ENCODE data around the gene CPNE8.

The CPNE8 gene

GRCh38 chr12:38884666-38885065 lies 20.7 kb downstream of the CPNE8 start:
- no peaks in the 10 kb centered on the region for H3K4me1 ChIP-seq (ENCODE audit: insufficient read depth, insufficient read length)
- TF ChIP-seq YY1 (IDR thresholded peaks at IDR 0.05; ENCODE audit: insufficient read depth, insufficient read length) (no peak), ZNF274 (IDR thresholded peaks at IDR 0.05; ENCODE audit: low read depth, low read length) (no peak), SUZ12 (IDR thresholded peaks at IDR 0.05; ENCODE audit: extremely low read depth, insufficient read depth, insufficient read length) (no peak)
- DNase-seq (ENCODE audit: low read depth, low spot score), result no peak

GRCh38 chr12:38883629-38884134 lies 21.7 kb downstream of the CPNE8 start:
- H3K4me1 ChIP-seq (ENCODE audit: insufficient read depth, insufficient read length), result no peaks in the 10 kb centered on the region
- DNase-seq (ENCODE audit: low read depth, low spot score), result no peak
- no peak overlapping the region for H3K9ac ChIP-seq (ENCODE audit: insufficient read length, low read depth)
- H3K27me3 ChIP-seq (ENCODE audit: insufficient read depth, insufficient read length), result no peaks in the 10 kb centered on the region
- no peaks in the 10 kb centered on the region for H3K36me3 ChIP-seq (ENCODE audit: insufficient read depth, insufficient read length, low read length)
- no peak for TF ChIP-seq SUZ12 (IDR thresholded peaks at IDR 0.05; ENCODE audit: extremely low read depth, insufficient read depth, insufficient read length)
- TF ChIP-seq ZNF274 (IDR thresholded peaks at IDR 0.05; ENCODE audit: low read depth, low read length), result no peak
- no peak for TF ChIP-seq YY1 (IDR thresholded peaks at IDR 0.05; ENCODE audit: insufficient read depth, insufficient read length)
- peaks cover 14% of the 10 kb centered on the region for H3K9me3 ChIP-seq (ENCODE audit: insufficient read depth, low read length)
- no peak overlapping the region for H3K4me3 ChIP-seq (ENCODE audit: insufficient read length, low read depth)

More at GRCh38 chr12:38884666-38885065, 20.7 kb downstream of the CPNE8 start:
- Histone ChIP-seq H3K9me3 (ENCODE audit: insufficient read depth, low read length) (peaks cover 4% of the 10 kb centered on the region; the same call in 1 of the 2 replicates), H3K9ac (ENCODE audit: insufficient read length, low read depth) (no peak overlapping the region), H3K4me3 (ENCODE audit: insufficient read length, low read depth) (no peak overlapping the region), H3K27me3 (ENCODE audit: insufficient read depth, insufficient read length) (no peaks in the 10 kb centered on the region), H3K36me3 (ENCODE audit: insufficient read depth, insufficient read length, low read length) (no peaks in the 10 kb centered on the region)

- DNase-seq (ENCODE audit: low read depth, low spot score), result no peak
- Histone ChIP-seq H3K36me3 (ENCODE audit: insufficient read depth, insufficient read length, low read length) (no peaks in the 10 kb centered on the region), H3K4me1 (ENCODE audit: insufficient read depth, insufficient read length) (no peaks in the 10 kb centered on the region), H3K4me3 (ENCODE audit: insufficient read length, low read depth) (no peak overlapping the region), H3K9ac (ENCODE audit: insufficient read length, low read depth) (no peak overlapping the region), H3K27me3 (ENCODE audit: insufficient read depth, insufficient read length) (no peaks in the 10 kb centered on the region), H3K9me3 (ENCODE audit: insufficient read depth, low read length) (peaks cover 14% of the 10 kb centered on the region)
- TF ChIP-seq SUZ12 (IDR thresholded peaks at IDR 0.05; ENCODE audit: extremely low read depth, insufficient read depth, insufficient read length) (no peak), ZNF274 (IDR thresholded peaks at IDR 0.05; ENCODE audit: low read depth, low read length) (no peak), YY1 (IDR thresholded peaks at IDR 0.05; ENCODE audit: insufficient read depth, insufficient read length) (no peak)
Observed at GRCh38 chr12:38880288-38880687, 25.1 kb downstream of the CPNE8 start.

- no peaks in the 10 kb centered on the region for H3K27me3 ChIP-seq (ENCODE audit: insufficient read depth, insufficient read length)
- no peak for DNase-seq (ENCODE audit: low read depth, low spot score)
- H3K9me3 ChIP-seq (ENCODE audit: insufficient read depth, low read length), result peaks cover 14% of the 10 kb centered on the region
- H3K36me3 ChIP-seq (ENCODE audit: insufficient read depth, insufficient read length, low read length), result peaks cover 4% of the 10 kb centered on the region
- no peaks in the 10 kb centered on the region for H3K4me1 ChIP-seq (ENCODE audit: insufficient read depth, insufficient read length)
- H3K9ac ChIP-seq (ENCODE audit: insufficient read length, low read depth), result no peak overlapping the region
- TF ChIP-seq YY1 (IDR thresholded peaks at IDR 0.05; ENCODE audit: insufficient read depth, insufficient read length) (no peak), ZNF274 (IDR thresholded peaks at IDR 0.05; ENCODE audit: low read depth, low read length) (no peak), SUZ12 (IDR thresholded peaks at IDR 0.05; ENCODE audit: extremely low read depth, insufficient read depth, insufficient read length) (no peak)
- H3K4me3 ChIP-seq (ENCODE audit: insufficient read length, low read depth), result no peak overlapping the region
Observed at GRCh38 chr12:38878986-38879385, 26.4 kb downstream of the CPNE8 start.

- Histone ChIP-seq H3K9ac (ENCODE audit: insufficient read length, low read depth) (no peak overlapping the region), H3K4me3 (ENCODE audit: insufficient read length, low read depth) (no peak overlapping the region)
Observed at GRCh38 chr12:38878333-38878705, 27.1 kb downstream of the CPNE8 start.

GRCh38 chr12:38875586-38876228 lies 29.7 kb downstream of the CPNE8 start:
- Histone ChIP-seq H3K27me3 (ENCODE audit: insufficient read depth, insufficient read length) (no peaks in the 10 kb centered on the region), H3K9ac (ENCODE audit: insufficient read length, low read depth) (no peak overlapping the region), H3K4me3 (ENCODE audit: insufficient read length, low read depth) (no peak overlapping the region), H3K36me3 (ENCODE audit: insufficient read depth, insufficient read length, low read length) (peaks cover 7% of the 10 kb centered on the region), H3K4me1 (ENCODE audit: insufficient read depth, insufficient read length) (no peaks in the 10 kb centered on the region), H3K9me3 (ENCODE audit: insufficient read depth, low read length) (peaks cover 14% of the 10 kb centered on the region)
- DNase-seq (ENCODE audit: low read depth, low spot score), result no peak
- TF ChIP-seq ZNF274 (IDR thresholded peaks at IDR 0.05; ENCODE audit: low read depth, low read length) (no peak), SUZ12 (IDR thresholded peaks at IDR 0.05; ENCODE audit: extremely low read depth, insufficient read depth, insufficient read length) (no peak), YY1 (IDR thresholded peaks at IDR 0.05; ENCODE audit: insufficient read depth, insufficient read length) (no peak)

More at GRCh38 chr12:38878333-38878705, 27.1 kb downstream of the CPNE8 start:
- no peak for TF ChIP-seq YY1 (IDR thresholded peaks at IDR 0.05; ENCODE audit: insufficient read depth, insufficient read length)
- TF ChIP-seq ZNF274 (IDR thresholded peaks at IDR 0.05; ENCODE audit: low read depth, low read length), result no peak
- no peak for TF ChIP-seq SUZ12 (IDR thresholded peaks at IDR 0.05; ENCODE audit: extremely low read depth, insufficient read depth, insufficient read length)
- no peak for DNase-seq (ENCODE audit: low read depth, low spot score)
- peaks cover 7% of the 10 kb centered on the region for H3K36me3 ChIP-seq (ENCODE audit: insufficient read depth, insufficient read length, low read length)
- no peaks in the 10 kb centered on the region for H3K4me1 ChIP-seq (ENCODE audit: insufficient read depth, insufficient read length)
- no peaks in the 10 kb centered on the region for H3K27me3 ChIP-seq (ENCODE audit: insufficient read depth, insufficient read length)
- H3K9me3 ChIP-seq (ENCODE audit: insufficient read depth, low read length), result peaks cover 14% of the 10 kb centered on the region

GRCh38 chr12:38872561-38872960 lies 32.8 kb downstream of the CPNE8 start:
- Histone ChIP-seq H3K4me3 (ENCODE audit: insufficient read length, low read depth) (no peak overlapping the region), H3K9me3 (ENCODE audit: insufficient read depth, low read length) (no peaks in the 10 kb centered on the region), H3K36me3 (ENCODE audit: insufficient read depth, insufficient read length, low read length) (peaks cover 7% of the 10 kb centered on the region), H3K27me3 (ENCODE audit: insufficient read depth, insufficient read length) (no peaks in the 10 kb centered on the region), H3K9ac (ENCODE audit: insufficient read length, low read depth) (no peak overlapping the region), H3K4me1 (ENCODE audit: insufficient read depth, insufficient read length) (no peaks in the 10 kb centered on the region)
- no peak for DNase-seq (ENCODE audit: low read depth, low spot score)
- TF ChIP-seq ZNF274 (IDR thresholded peaks at IDR 0.05; ENCODE audit: low read depth, low read length) (no peak), YY1 (IDR thresholded peaks at IDR 0.05; ENCODE audit: insufficient read depth, insufficient read length) (no peak), SUZ12 (IDR thresholded peaks at IDR 0.05; ENCODE audit: extremely low read depth, insufficient read depth, insufficient read length) (no peak)
